ENCODE data around the gene OPTC.

OPTC gene

DNA sequence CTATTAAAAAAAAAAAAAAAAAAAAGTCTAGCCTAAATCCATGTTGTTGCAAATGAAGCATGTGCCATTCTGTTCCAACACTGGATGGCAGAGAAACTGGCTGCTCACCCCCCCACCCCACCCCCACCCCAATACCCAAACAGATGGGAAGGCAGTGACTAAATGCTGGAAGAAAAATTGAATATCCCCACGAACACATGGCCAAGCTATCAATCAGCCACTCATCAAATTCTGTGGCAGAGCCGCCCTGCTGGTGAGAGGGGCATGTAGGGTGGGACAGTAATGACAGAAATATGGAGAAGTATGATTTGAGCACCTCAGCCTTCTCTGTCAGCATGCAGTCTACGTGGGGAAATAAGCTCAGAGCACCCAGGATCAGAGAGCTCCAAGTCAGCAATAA, 34.1 kb downstream of the OPTC start:
- Histone ChIP-seq H3K36me3 (ENCODE audit: insufficient read depth, low read length) (no peaks in the 10 kb centered on the region), H3K4me1 (ENCODE audit: control insufficient read depth, insufficient read depth, low read length) (peaks cover 18% of the 10 kb centered on the region), H3K9me3 (replicated peaks; ENCODE audit: low read length) (no peaks in the 10 kb centered on the region), H3K9ac (ENCODE audit: low read depth, low read length) (no peak overlapping the region), H3K4me2 (ENCODE audit: low read length) (no peak overlapping the region), H3K27me3 (ENCODE audit: control insufficient read depth, insufficient read depth, low read length) (no peaks in the 10 kb centered on the region), H3K4me3 (ENCODE audit: low read length) (no peak overlapping the region)

DNA sequence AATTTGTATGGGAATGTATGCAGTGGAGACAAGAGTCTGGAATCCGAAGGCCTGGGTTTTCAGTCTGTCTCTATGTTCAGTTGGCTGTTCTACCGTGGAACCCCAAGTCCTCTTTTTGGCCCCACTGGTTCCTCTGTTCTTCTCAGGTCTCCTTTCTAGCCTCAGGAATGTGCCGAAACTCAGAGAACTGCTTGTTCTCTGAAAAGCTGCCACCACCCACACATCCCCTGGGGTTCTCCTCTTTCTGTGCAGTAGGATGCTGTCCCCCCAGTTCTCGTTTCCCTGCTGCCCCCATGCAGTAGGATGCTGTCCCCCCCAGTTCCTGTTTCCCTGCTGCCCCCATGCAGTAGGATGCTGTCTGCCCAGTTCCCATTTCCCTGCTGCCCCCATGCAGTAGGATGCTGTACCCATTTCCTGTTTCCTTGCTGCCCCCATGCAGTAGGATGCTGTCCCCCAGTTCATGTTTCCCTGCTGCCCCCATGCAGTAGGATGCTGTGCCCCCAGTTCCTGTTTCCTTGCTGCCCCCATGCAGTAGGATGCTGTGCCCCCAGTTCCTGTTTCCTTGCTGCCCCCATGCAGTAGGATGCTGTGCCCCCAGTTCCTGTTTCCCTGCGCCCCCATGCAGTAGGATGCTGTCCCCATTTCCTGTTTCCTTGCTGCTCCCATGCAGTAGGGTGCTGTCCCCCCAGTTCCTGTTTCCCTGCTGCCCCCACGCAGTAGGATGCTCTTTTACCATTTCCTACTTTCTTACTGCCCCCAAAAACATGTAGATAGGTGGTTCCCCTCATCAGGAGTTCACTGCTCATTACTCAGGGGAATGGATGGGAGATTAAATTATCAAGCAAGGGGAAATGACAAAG, 35.3 kb downstream of the OPTC start:
- no peak overlapping the region for H3K4me3 ChIP-seq (ENCODE audit: low read length)
- no peak overlapping the region for H3K9ac ChIP-seq (ENCODE audit: low read depth, low read length)
- no peaks in the 10 kb centered on the region for H3K9me3 ChIP-seq (replicated peaks; ENCODE audit: low read length)
- peak overlapping the region; percentile 45 for H3K4me2 ChIP-seq (ENCODE audit: low read length)
- no peaks in the 10 kb centered on the region for H3K36me3 ChIP-seq (ENCODE audit: insufficient read depth, low read length)
- H3K27me3 ChIP-seq (ENCODE audit: control insufficient read depth, insufficient read depth, low read length), result no peaks in the 10 kb centered on the region
- H3K4me1 ChIP-seq (ENCODE audit: control insufficient read depth, insufficient read depth, low read length), result peaks cover 27% of the 10 kb centered on the region

DNA sequence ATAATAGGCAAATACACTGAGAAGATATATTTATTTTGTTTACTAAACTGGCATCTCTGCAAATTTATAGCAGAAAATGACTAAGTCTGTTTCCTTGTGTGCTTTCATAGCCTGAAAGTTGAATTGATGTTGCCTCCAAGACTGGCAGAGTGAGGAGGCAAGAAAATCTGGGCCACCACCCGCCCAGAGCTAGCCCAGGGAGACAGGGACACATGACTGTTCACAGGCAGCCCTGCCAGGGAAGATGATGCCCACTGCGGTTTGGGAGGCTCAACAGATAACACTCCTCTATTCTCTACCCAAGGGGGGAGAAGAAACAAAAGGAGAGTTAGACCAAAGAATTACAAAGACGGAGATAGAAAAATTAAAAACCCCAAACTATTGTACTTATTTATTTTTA, 37.1 kb downstream of the OPTC start:
- Histone ChIP-seq H3K9me3 (replicated peaks; ENCODE audit: low read length) (no peaks in the 10 kb centered on the region), H3K4me1 (ENCODE audit: control insufficient read depth, insufficient read depth, low read length) (peaks cover 44% of the 10 kb centered on the region), H3K27me3 (ENCODE audit: control insufficient read depth, insufficient read depth, low read length) (no peaks in the 10 kb centered on the region)

DNA sequence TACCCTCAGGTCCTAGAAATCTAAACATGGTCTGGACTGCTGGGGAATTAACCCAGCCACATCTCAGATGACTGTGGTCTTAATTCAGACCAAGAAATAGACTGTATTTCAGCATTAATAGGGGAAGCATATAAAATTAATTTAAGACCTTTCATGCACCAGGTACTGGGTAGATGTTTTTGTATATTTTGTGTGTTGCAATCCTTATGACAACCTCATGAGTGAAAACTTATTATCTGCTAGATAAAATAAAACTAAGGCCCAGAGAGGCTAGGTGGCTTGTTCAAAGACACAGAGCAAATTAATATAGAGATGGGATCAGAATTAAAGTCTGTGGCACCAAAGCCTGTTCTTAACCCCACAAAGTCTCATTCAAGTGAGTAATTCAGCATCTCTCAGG, 40.1 kb downstream of the OPTC start:
- Histone ChIP-seq H3K9me3 (replicated peaks; ENCODE audit: low read length) (no peaks in the 10 kb centered on the region), H3K4me2 (ENCODE audit: low read length) (peak overlapping the region; percentile 72), H3K4me3 (ENCODE audit: low read length) (peak overlapping the region; percentile 37), H3K4me1 (ENCODE audit: control insufficient read depth, insufficient read depth, low read length) (peaks cover 50% of the 10 kb centered on the region), H3K27me3 (ENCODE audit: control insufficient read depth, insufficient read depth, low read length) (no peaks in the 10 kb centered on the region), H3K9ac (ENCODE audit: low read depth, low read length) (peak overlapping the region; percentile 32), H3K36me3 (ENCODE audit: insufficient read depth, low read length) (no peaks in the 10 kb centered on the region)

More for the DNA sequence above, 37.1 kb downstream of the OPTC start:
- H3K4me2 ChIP-seq (ENCODE audit: low read length), result no peak overlapping the region
- H3K4me3 ChIP-seq (ENCODE audit: low read length), result no peak overlapping the region
- no peak overlapping the region for H3K9ac ChIP-seq (ENCODE audit: low read depth, low read length)
- no peaks in the 10 kb centered on the region for H3K36me3 ChIP-seq (ENCODE audit: insufficient read depth, low read length)

DNA sequence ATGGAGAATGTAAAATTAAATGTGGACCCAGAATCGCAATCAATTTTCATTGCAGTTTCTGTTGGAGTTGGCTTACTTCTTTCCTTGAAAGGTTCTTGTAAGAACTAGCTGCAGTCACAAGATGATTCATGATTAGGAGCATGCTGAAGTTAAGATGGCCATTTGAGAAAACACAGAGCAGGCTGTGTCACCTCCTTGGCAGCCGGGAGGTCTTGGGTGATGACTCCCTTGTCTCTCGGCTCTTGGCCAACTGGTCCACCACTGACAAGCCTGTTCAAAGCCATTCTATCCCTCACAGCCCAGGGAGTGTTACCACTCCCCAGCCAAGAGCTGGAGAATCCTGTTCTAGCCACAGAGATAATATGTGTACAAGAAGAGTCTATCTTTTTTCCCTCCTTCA, 40.6 kb downstream of the OPTC start:
- Histone ChIP-seq H3K4me2 (ENCODE audit: low read length) (peak overlapping the region; percentile 72), H3K9ac (ENCODE audit: low read depth, low read length) (peak overlapping the region; percentile 32), H3K9me3 (replicated peaks; ENCODE audit: low read length) (no peaks in the 10 kb centered on the region), H3K4me1 (ENCODE audit: control insufficient read depth, insufficient read depth, low read length) (peaks cover 47% of the 10 kb centered on the region), H3K4me3 (ENCODE audit: low read length) (peak overlapping the region; percentile 37), H3K36me3 (ENCODE audit: insufficient read depth, low read length) (no peaks in the 10 kb centered on the region), H3K27me3 (ENCODE audit: control insufficient read depth, insufficient read depth, low read length) (no peaks in the 10 kb centered on the region)

DNA sequence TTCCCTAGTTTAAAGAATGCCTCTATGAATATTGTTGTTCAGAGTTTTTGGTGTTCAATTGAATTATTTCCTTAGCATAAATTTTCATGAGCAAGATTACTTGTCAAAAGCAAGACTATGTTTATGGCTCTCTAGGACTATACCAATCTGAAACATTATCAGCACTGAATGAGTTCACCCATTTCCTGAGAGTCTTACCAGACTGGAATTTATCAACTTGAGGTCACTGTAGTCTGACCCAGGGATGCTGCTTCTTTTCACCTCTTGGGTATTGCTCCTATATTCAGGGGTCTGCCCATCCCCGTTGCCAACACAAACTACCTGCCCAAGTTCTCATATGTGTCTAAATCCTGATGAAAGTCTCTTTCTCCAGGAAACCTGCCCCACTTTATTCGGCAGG, 42.6 kb downstream of the OPTC start:
- Histone ChIP-seq H3K36me3 (ENCODE audit: insufficient read depth, low read length) (no peaks in the 10 kb centered on the region), H3K27me3 (ENCODE audit: control insufficient read depth, insufficient read depth, low read length) (no peaks in the 10 kb centered on the region), H3K4me2 (ENCODE audit: low read length) (no peak overlapping the region), H3K9ac (ENCODE audit: low read depth, low read length) (no peak overlapping the region), H3K4me3 (ENCODE audit: low read length) (no peak overlapping the region), H3K4me1 (ENCODE audit: control insufficient read depth, insufficient read depth, low read length) (peaks cover 47% of the 10 kb centered on the region), H3K9me3 (replicated peaks; ENCODE audit: low read length) (no peaks in the 10 kb centered on the region)

DNA sequence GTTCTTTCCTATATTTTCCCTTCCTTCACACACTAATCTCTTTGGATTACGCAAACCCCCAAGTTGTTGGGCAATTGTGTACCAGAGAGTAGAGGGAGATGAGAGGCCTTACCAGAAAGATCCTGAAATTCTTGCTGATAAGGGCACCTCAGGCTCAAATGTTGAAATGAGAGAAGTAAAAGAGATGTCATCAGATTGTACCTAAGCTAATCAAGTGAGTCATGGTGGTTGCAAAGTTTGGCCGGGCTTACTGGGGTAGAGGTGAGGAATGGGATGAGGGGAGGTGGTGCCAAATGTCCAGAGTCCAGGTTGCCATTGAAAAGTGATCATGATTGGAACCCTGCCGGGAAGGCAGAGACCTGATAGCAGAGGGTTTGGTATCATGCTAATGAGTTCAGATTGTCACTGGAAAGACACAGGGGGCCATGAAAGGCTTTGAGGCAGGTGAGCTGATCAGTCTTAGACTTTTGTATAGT, 43.1 kb downstream of the OPTC start:
- Histone ChIP-seq H3K36me3 (ENCODE audit: insufficient read depth, low read length) (no peaks in the 10 kb centered on the region), H3K9me3 (replicated peaks; ENCODE audit: low read length) (no peaks in the 10 kb centered on the region), H3K4me1 (ENCODE audit: control insufficient read depth, insufficient read depth, low read length) (peaks cover 47% of the 10 kb centered on the region), H3K4me2 (ENCODE audit: low read length) (no peak overlapping the region), H3K9ac (ENCODE audit: low read depth, low read length) (no peak overlapping the region), H3K4me3 (ENCODE audit: low read length) (no peak overlapping the region), H3K27me3 (ENCODE audit: control insufficient read depth, insufficient read depth, low read length) (no peaks in the 10 kb centered on the region)

DNA sequence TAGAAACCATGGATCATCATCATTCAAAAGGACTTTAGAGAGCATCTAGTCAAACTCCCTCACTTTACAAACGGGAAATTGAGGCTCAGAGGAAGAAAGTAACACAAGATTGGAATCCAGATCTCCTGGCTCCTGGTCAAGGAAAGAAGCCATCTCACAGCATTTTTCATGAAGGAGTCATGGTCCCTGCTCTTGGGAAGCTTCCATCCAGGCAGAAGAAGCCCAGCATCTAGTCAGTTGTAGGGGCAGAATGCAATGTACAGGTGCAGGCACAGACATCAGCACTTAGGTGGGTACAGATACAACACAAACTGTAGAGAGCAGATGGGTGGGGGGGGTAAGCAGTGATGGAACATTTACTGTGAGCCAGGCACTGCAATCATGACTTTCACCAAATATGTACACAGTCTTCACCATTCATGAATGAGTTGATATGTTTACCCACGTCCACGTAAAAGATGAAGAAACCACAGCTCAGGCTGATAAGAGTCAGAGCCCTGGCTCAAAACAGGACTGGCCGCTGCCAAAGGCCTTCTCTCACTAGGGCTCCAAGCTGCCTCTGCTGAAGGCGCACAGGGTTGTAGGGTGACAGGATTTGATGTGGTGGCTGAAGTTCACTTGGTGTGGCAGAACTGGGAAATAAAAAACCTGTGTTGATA, 44.0 kb downstream of the OPTC start:
- Histone ChIP-seq H3K36me3 (ENCODE audit: insufficient read depth, low read length) (no peaks in the 10 kb centered on the region), H3K9ac (ENCODE audit: low read depth, low read length) (no peak overlapping the region), H3K27me3 (ENCODE audit: control insufficient read depth, insufficient read depth, low read length) (no peaks in the 10 kb centered on the region), H3K4me2 (ENCODE audit: low read length) (no peak overlapping the region), H3K4me3 (ENCODE audit: low read length) (no peak overlapping the region), H3K9me3 (replicated peaks; ENCODE audit: low read length) (no peaks in the 10 kb centered on the region), H3K4me1 (ENCODE audit: control insufficient read depth, insufficient read depth, low read length) (peaks cover 47% of the 10 kb centered on the region)

DNA sequence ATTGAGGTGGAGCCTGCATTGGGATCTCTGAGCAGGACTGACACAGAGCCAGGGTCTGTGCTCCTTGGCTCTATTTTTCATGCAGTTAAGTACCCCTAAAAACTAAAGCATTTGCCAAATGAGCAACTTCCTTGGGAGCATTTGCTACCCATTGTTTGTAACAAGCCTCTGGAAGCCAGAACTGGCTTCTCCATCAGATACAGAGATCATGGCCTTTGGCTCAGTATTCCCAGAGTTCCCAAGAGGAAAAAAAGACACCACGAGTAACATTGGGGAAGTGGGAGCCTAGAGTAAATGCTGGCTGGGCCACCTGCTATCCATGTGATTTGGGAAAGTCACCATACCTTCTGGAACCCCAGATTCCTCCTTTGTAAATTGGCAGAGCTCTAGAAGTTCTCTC, 44.8 kb downstream of the OPTC start:
- H3K4me2 ChIP-seq (ENCODE audit: low read length), result no peak overlapping the region
- H3K36me3 ChIP-seq (ENCODE audit: insufficient read depth, low read length), result no peaks in the 10 kb centered on the region
- H3K4me3 ChIP-seq (ENCODE audit: low read length), result no peak overlapping the region
- H3K27me3 ChIP-seq (ENCODE audit: control insufficient read depth, insufficient read depth, low read length), result no peaks in the 10 kb centered on the region
- no peak overlapping the region for H3K9ac ChIP-seq (ENCODE audit: low read depth, low read length)
- no peaks in the 10 kb centered on the region for H3K9me3 ChIP-seq (replicated peaks; ENCODE audit: low read length)
- peaks cover 43% of the 10 kb centered on the region for H3K4me1 ChIP-seq (ENCODE audit: control insufficient read depth, insufficient read depth, low read length)

DNA sequence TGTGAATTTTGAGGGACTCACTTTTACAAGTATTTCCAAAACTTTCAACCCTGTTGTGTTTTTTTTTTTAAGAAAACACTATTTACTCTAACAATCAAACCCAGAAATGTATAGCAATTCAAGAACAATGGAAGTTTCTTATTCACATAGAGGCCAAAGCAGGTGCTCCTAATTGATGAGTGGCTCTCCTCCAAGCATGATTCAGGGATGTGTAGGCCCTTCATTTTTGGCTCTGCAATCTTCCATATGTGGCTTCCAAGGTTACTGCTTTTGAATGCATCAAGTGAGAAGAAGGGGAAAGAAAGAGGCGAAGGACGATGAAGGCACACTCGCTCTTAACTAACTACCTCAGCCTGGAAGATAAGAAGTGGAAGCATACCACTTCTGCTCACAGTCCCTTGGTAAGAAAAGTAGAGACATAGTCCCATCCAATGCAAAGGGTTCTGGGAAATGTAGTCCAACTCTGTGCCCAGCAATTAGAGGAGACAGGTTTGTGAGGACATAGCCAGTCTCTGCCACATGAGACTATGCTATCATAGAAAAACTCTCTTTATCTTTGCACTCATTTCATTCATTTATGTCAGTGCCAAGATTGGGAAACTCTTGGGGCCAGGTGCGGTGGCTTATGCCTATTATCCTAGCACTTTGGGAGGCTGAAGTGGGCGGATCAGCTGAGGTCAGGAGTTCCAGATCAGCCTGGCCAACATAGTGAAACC, 46.0 kb downstream of the OPTC start:
- Histone ChIP-seq H3K27me3 (ENCODE audit: control insufficient read depth, insufficient read depth, low read length) (no peaks in the 10 kb centered on the region), H3K9ac (ENCODE audit: low read depth, low read length) (no peak overlapping the region), H3K9me3 (replicated peaks; ENCODE audit: low read length) (no peaks in the 10 kb centered on the region), H3K4me1 (ENCODE audit: control insufficient read depth, insufficient read depth, low read length) (peaks cover 31% of the 10 kb centered on the region), H3K36me3 (ENCODE audit: insufficient read depth, low read length) (no peaks in the 10 kb centered on the region), H3K4me3 (ENCODE audit: low read length) (no peak overlapping the region), H3K4me2 (ENCODE audit: low read length) (no peak overlapping the region)

DNA sequence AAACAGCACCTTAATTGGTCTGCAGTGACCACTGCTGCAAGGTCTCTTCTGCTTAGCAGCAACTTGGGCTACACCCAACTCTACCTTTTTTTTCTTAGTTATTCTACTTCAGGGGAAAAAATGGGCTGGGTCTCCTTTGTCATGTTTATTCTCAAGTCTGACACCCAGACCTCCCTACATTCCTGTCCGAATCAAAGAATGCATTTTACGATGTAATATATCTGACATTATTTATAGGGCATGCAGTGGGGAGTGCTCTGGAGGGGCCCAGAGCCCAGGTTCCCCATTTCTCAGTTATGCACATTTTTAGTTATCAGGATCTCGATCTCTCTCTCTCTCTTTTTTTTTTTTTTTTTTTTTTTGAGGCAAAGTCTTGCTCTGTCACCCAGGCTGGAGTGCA, 50.5 kb downstream of the OPTC start:
- no peaks in the 10 kb centered on the region for H3K27me3 ChIP-seq (ENCODE audit: control insufficient read depth, insufficient read depth, low read length)
- no peak overlapping the region for H3K4me3 ChIP-seq (ENCODE audit: low read length)
- no peak overlapping the region for H3K4me2 ChIP-seq (ENCODE audit: low read length)
- H3K4me1 ChIP-seq (ENCODE audit: control insufficient read depth, insufficient read depth, low read length), result peaks cover 13% of the 10 kb centered on the region
- H3K36me3 ChIP-seq (ENCODE audit: insufficient read depth, low read length), result no peaks in the 10 kb centered on the region
- no peaks in the 10 kb centered on the region for H3K9me3 ChIP-seq (replicated peaks; ENCODE audit: low read length)
- no peak overlapping the region for H3K9ac ChIP-seq (ENCODE audit: low read depth, low read length)
